COR-L47 (cell line): ENCODE measurements around the gene CCNY.
"Not testable (repeated sequence)": the region's sequence is repeated elsewhere in the genome, so short reads cannot be mapped to it uniquely, and the experiment has no call there.

ENCODE experiments used
- DNase-seq: peaks from one replicate; lab custom pipeline; 2025; lab: John Stamatoyannopoulos, UW

Gene CCNY

GRCh38 chr10:35334297-35334696, 2.0 kb upstream of the CCNY start:
- DNase-seq = no peak

GRCh38 chr10:35335133-35336083, 901 bp upstream of the CCNY start:
- DNase-seq = no peak

GRCh38 chr10:35336921-35337823, 863 bp downstream of the CCNY start:
- no peak for DNase-seq

- no peak for DNase-seq
These were observed 3.6 kb downstream of the CCNY start for GRCh38 chr10:35339942-35340341.

- DNase-seq = no peak
These were observed 4.7 kb downstream of the CCNY start for GRCh38 chr10:35340975-35341374.

- DNase-seq = no peak
These were observed 5.2 kb downstream of the CCNY start for GRCh38 chr10:35341521-35341920.

GRCh38 chr10:35342183-35342753, 6.0 kb downstream of the CCNY start:
- DNase-seq = no peak

GRCh38 chr10:35343739-35344138, 7.4 kb downstream of the CCNY start:
- no peak for DNase-seq

GRCh38 chr10:35345383-35345742, 9.1 kb downstream of the CCNY start:
- DNase-seq = no peak

GRCh38 chr10:35346248-35346647, 9.9 kb downstream of the CCNY start:
- no peak for DNase-seq

- no peak for DNase-seq
These were observed 10.8 kb downstream of the CCNY start for GRCh38 chr10:35347121-35347562.

- no peak for DNase-seq
These were observed 11.7 kb downstream of the CCNY start for GRCh38 chr10:35347899-35348608.

GRCh38 chr10:35348609-35349388, 12.5 kb downstream of the CCNY start:
- DNase-seq = no peak

- DNase-seq = no peak
These were observed 13.1 kb downstream of the CCNY start for GRCh38 chr10:35349389-35349915.

GRCh38 chr10:35351021-35351420, 14.7 kb downstream of the CCNY start:
- DNase-seq = no peak

- no peak for DNase-seq
These were observed 15.8 kb downstream of the CCNY start for GRCh38 chr10:35352097-35352496.

GRCh38 chr10:35352512-35352911, 16.2 kb downstream of the CCNY start:
- DNase-seq = no peak

GRCh38 chr10:35353395-35353794, 17.1 kb downstream of the CCNY start:
- DNase-seq = no peak

- DNase-seq = no peak
These were observed 17.5 kb downstream of the CCNY start for GRCh38 chr10:35353805-35354204.

- DNase-seq = not testable (repeated sequence)
These were observed 17.9 kb downstream of the CCNY start for GRCh38 chr10:35354257-35354656.
